IPS-18a (cell line): ENCODE data around the gene DOK6.
"Not testable (repeated sequence)": the region's sequence is repeated elsewhere in the genome, so short reads cannot be mapped to it uniquely, and the experiment has no call there.

Source experiments
- H3K27ac ChIP-seq: one replicate; pipeline ENCODE4 v1.5.1; 2013; ENCODE audit warnings: low read length
- H3K27me3 ChIP-seq: one replicate; pipeline ENCODE4 v1.6.1; 2013; ENCODE audit warnings: mild to moderate bottlenecking, low read length; ENCODE audit not compliant: control insufficient read depth, insufficient read depth
- H3K36me3 ChIP-seq: one replicate; pipeline ENCODE4 v1.6.1; 2013; ENCODE audit warnings: low read depth, low read length; ENCODE audit not compliant: control insufficient read depth
- H3K4me1 ChIP-seq: one replicate; pipeline ENCODE4 v1.6.1; 2013; ENCODE audit warnings: low read depth, low read length; ENCODE audit not compliant: control insufficient read depth
- H3K4me3 ChIP-seq: one replicate; pipeline ENCODE4 v1.5.1; 2013; ENCODE audit warnings: low read length
- H3K9ac ChIP-seq: one replicate; pipeline ENCODE4 v1.6.1; 2013; ENCODE audit warnings: mild to moderate bottlenecking, low read length, moderate library complexity
- H3K9me3 ChIP-seq: one replicate; pipeline ENCODE4 v1.6.1; 2013; ENCODE audit warnings: low read depth, low read length; ENCODE audit not compliant: control insufficient read depth

DOK6 gene

DNA sequence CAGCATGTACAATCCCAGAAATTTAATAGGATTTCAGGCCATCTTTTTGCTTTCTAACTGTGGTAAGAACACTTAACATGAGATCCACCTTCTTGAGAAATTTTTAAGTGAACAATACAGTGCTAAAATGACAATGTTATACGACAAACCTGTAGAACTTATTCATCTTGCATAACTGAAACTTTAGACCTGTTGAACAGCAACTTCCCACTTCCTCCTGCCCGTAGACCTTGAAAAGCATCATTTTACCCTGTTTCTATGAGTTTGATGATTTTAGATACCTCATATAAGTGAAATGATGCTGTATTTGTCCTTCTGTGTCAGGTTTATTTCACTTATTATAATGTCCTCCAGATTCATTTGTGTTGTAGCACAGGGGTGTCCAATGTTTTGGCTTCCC is 418.8 kb downstream of the DOK6 start:
- no peaks in the 10 kb centered on the region for H3K36me3 ChIP-seq
- no peak overlapping the region for H3K27ac ChIP-seq
- no peaks in the 10 kb centered on the region for H3K4me1 ChIP-seq
- H3K9me3 ChIP-seq: peaks cover 3% of the 10 kb centered on the region
- H3K4me3 ChIP-seq: no peak overlapping the region
- no peak overlapping the region for H3K9ac ChIP-seq
- no peaks in the 10 kb centered on the region for H3K27me3 ChIP-seq

DNA sequence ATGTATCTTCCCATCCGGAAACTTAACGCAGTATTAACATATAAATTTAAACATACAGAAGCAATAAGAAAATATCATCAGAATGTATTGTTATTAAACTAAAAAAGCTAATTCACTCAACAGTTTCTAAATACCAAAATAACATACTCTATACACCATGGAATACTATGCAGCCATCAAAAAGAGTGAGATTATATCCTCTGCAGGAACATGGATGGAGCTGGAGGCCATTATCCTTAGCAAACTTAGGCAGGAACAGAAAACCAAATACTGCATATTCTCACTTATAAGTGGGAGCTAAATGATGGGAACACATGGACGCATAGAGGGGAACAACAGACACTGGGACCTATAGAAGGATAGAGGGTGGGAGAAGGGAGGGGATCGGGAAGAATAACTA is 419.9 kb downstream of the DOK6 start:
- Histone ChIP-seq H3K4me1 (no peaks in the 10 kb centered on the region), H3K4me3 (no peak overlapping the region), H3K27ac (no peak overlapping the region), H3K9me3 (peaks cover 3% of the 10 kb centered on the region), H3K36me3 (no peaks in the 10 kb centered on the region), H3K27me3 (no peaks in the 10 kb centered on the region), H3K9ac (no peak overlapping the region)

DNA sequence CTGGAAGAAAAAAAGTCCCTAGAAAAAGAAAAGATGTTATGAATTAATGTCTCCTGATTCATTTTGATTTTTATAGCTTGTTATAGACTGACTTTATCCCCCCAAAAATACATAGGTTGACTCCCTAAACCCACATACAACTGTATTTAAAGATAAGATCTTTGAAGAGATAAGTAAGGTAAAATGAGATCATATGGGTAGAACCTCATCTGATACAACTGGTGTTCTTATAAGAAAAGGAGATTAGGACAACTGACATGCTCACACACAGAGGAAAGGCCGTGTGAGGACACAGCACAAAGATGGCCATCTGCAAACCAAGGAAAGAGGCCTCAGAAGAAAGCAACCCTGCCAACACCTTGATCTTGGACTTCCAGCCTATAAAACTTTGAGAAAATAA is 429.5 kb downstream of the DOK6 start:
- no peaks in the 10 kb centered on the region for H3K9me3 ChIP-seq
- H3K36me3 ChIP-seq: no peaks in the 10 kb centered on the region
- H3K4me3 ChIP-seq: no peak overlapping the region
- H3K4me1 ChIP-seq: no peaks in the 10 kb centered on the region
- no peak overlapping the region for H3K27ac ChIP-seq
- no peak overlapping the region for H3K9ac ChIP-seq
- no peaks in the 10 kb centered on the region for H3K27me3 ChIP-seq

GRCh38 chr18:69834980-69835379 is 434.3 kb downstream of the DOK6 start:
- H3K36me3 ChIP-seq, H3K4me1 ChIP-seq, H3K9ac ChIP-seq, H3K27me3 ChIP-seq, H3K4me3 ChIP-seq, H3K9me3 ChIP-seq, H3K27ac ChIP-seq: not testable (repeated sequence)

GRCh38 chr18:69838003-69838402 is 437.3 kb downstream of the DOK6 start:
- H3K4me3 ChIP-seq: no peak overlapping the region
- no peaks in the 10 kb centered on the region for H3K4me1 ChIP-seq
- no peaks in the 10 kb centered on the region for H3K36me3 ChIP-seq
- H3K9me3 ChIP-seq: no peaks in the 10 kb centered on the region
- no peaks in the 10 kb centered on the region for H3K27me3 ChIP-seq
- no peak overlapping the region for H3K27ac ChIP-seq
- no peak overlapping the region for H3K9ac ChIP-seq

- no peaks in the 10 kb centered on the region for H3K27me3 ChIP-seq
- H3K27ac ChIP-seq: no peak overlapping the region
- no peak overlapping the region for H3K4me3 ChIP-seq
- H3K9ac ChIP-seq: no peak overlapping the region
- H3K36me3 ChIP-seq: no peaks in the 10 kb centered on the region
- H3K4me1 ChIP-seq: no peaks in the 10 kb centered on the region
- no peaks in the 10 kb centered on the region for H3K9me3 ChIP-seq
Measured at GRCh38 chr18:69838620-69839411, 438.1 kb downstream of the DOK6 start.

- no peaks in the 10 kb centered on the region for H3K9me3 ChIP-seq
- no peak overlapping the region for H3K9ac ChIP-seq
- H3K4me3 ChIP-seq: no peak overlapping the region
- no peaks in the 10 kb centered on the region for H3K4me1 ChIP-seq
- no peaks in the 10 kb centered on the region for H3K27me3 ChIP-seq
- H3K27ac ChIP-seq: no peak overlapping the region
- H3K36me3 ChIP-seq: no peaks in the 10 kb centered on the region
Measured at GRCh38 chr18:69839497-69839896, 438.8 kb downstream of the DOK6 start.

GRCh38 chr18:69840001-69840400 is 439.3 kb downstream of the DOK6 start:
- H3K9me3 ChIP-seq: no peaks in the 10 kb centered on the region
- no peak overlapping the region for H3K4me3 ChIP-seq
- no peak overlapping the region for H3K27ac ChIP-seq
- H3K9ac ChIP-seq: no peak overlapping the region
- no peaks in the 10 kb centered on the region for H3K36me3 ChIP-seq
- no peaks in the 10 kb centered on the region for H3K27me3 ChIP-seq
- no peaks in the 10 kb centered on the region for H3K4me1 ChIP-seq

- Histone ChIP-seq H3K9ac (no peak overlapping the region), H3K27ac (no peak overlapping the region)
Measured at GRCh38 chr18:69840445-69840844, 439.8 kb downstream of the DOK6 start.

GRCh38 chr18:69841117-69841516 is 440.4 kb downstream of the DOK6 start:
- H3K4me3 ChIP-seq: no peak overlapping the region
- H3K4me1 ChIP-seq: no peaks in the 10 kb centered on the region
- H3K27me3 ChIP-seq: no peaks in the 10 kb centered on the region
- H3K9me3 ChIP-seq: no peaks in the 10 kb centered on the region
- no peaks in the 10 kb centered on the region for H3K36me3 ChIP-seq
- H3K27ac ChIP-seq: no peak overlapping the region
- H3K9ac ChIP-seq: no peak overlapping the region

More at GRCh38 chr18:69840445-69840844, 439.8 kb downstream of the DOK6 start:
- Histone ChIP-seq H3K4me3 (no peak overlapping the region), H3K36me3 (no peaks in the 10 kb centered on the region), H3K9me3 (no peaks in the 10 kb centered on the region), H3K4me1 (no peaks in the 10 kb centered on the region), H3K27me3 (no peaks in the 10 kb centered on the region)

DNA sequence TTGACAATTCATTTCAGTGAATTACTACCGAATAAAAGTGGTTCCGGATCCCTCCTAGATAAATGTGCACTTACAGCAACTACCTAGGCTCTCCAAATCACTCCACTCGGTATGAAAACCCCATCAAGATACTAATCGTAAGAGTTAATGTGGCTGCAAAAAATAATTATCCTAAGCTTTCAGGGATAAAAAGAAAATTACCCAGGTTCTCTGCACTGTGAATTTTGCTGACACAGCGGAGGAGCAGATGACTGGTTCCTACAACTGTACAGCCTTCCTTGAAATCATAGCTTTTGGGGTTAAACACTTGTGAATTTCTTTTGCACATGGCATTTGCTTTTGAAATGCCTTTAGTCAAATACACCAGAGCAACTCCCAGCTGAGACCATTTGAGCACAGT is 442.3 kb downstream of the DOK6 start:
- H3K9me3 ChIP-seq: no peaks in the 10 kb centered on the region

DNA sequence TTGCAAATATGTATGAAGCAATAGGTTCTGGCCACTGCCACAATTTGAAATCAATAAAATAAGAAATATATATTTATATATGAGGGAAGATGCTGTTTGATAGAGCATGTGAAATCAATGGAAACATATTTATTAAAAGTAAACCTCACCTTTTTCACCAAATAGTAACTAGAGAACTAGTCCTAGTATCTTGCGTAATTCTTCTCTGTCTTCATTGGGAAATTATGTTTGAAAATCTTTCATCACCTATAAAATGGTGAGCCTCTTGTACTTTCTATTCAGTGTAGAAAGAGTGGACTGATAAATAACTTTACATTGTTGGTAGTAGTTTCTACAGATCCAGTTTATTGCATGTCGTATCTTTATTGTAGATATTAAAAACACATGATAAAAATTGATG is 444.0 kb downstream of the DOK6 start:
- H3K27me3 ChIP-seq: no peaks in the 10 kb centered on the region
- H3K27ac ChIP-seq: no peak overlapping the region
- H3K4me1 ChIP-seq: no peaks in the 10 kb centered on the region
- H3K9ac ChIP-seq: no peak overlapping the region
- H3K4me3 ChIP-seq: no peak overlapping the region
- H3K9me3 ChIP-seq: no peaks in the 10 kb centered on the region
- no peaks in the 10 kb centered on the region for H3K36me3 ChIP-seq

More for the DNA sequence above, 442.3 kb downstream of the DOK6 start:
- H3K27ac ChIP-seq: no peak overlapping the region
- no peaks in the 10 kb centered on the region for H3K27me3 ChIP-seq
- no peaks in the 10 kb centered on the region for H3K4me1 ChIP-seq
- no peaks in the 10 kb centered on the region for H3K36me3 ChIP-seq
- H3K4me3 ChIP-seq: no peak overlapping the region
- no peak overlapping the region for H3K9ac ChIP-seq
